ENCODE results near the gene GYPC. TPM values are rescaled to one million over a fixed set of nuclear protein-coding genes. Genes with fewer than 3 reads are reported as not detected.

The GYPC gene
- total RNA-seq, 1 experiment from 2014 or later, result 28.1 TPM

DNA sequence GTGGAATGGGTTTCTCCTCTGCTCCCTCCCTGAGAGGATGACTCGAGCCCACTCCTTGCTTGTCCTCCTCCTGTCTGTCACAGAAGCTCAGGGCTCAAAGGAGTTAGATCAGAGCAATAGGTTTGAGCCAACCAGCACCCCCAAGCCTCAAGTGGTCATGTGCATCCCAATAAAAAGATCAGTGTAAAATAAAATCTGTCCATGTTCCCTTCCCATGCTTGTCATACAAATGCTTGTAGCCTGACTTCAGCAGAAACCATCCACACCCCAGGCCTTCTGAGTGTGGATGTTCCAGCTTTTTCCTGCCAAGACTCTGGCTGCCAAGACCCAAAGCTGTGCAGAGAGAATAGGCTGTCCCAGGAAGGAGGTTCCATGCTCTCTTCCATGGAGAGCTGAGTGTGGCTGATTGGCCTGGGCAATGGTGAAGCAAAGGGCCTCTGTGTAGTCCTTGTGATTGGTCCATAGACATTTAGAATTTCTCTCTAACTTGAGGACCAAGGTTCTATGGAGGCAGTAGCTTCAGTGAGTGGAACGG, 67.4 kb downstream of the GYPC start:
- Mint-ChIP-seq H3K36me3 (peaks cover 8% of the 10 kb centered on the region), H3K9me3 (peaks cover 28% of the 10 kb centered on the region), H3K4me3 (no peak overlapping the region), H3K4me1 (0 out of 2 replicates have a peak, but pooled peaks cover 3% of the 10 kb centered on the region), H3K27me3 (ENCODE audit: low read depth) (no peaks in the 10 kb centered on the region; the same call in 1 of the 2 replicates), H3K27ac (no peak overlapping the region)
- ATAC-seq (no peak), DNase-seq (ENCODE audit: low spot score) (no peak)
- CTCF ChIA-PET, result no interaction called here
- TF ChIP-seq SP1 (CRISPR knock-in tag; conservative IDR thresholded peaks at IDR 0.05), result no peak
- no peak for TF ChIP-seq ZNF232 (CRISPR knock-in tag; IDR thresholded peaks at IDR 0.05)
- no peak for TF ChIP-seq ELF4 (CRISPR knock-in tag; IDR thresholded peaks at IDR 0.05; ENCODE audit: low read depth)
- TF ChIP-seq SOX15 (CRISPR knock-in tag; IDR thresholded peaks at IDR 0.05), result no peak
- TF ChIP-seq, protein P1, sequence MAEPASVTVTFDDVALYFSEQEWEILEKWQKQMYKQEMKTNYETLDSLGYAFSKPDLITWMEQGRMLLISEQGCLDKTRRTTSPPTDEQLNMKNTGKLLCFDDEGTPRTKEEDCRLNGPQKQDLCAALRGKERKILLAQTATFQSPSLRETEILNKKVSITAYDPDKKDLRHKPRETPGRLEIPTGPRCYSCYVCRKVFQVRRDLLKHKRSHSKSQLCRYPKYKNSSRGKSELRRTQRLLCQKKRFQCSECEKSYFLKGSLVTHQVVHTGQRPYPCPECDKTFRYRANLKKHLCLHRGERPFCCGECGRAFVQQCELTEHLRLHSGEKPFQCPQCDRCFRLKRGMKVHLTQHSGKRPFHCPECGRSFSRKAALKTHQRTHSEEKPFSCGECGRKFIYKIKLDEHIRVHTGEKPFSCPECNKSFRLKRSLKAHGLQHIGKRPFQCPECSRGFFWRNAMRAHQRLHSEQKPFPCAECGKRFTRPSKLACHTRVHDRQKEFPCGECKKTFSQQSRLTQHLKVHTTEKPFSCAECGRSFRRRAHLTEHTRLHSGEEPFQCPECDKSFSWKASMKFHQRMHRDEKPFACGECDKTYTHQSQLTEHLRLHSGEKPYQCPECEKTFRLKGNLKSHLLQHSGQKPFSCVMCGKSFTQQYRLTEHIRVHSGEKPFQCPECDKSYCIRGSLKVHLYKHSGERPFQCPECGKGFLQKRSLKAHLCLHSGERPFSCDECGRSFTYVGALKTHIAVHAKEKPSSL (CRISPR knock-in tag; conservative IDR thresholded peaks at IDR 0.05), result no peak
- TF ChIP-seq ZBTB21 (CRISPR knock-in tag; IDR thresholded peaks at IDR 0.05; ENCODE audit: borderline replicate concordance), result no peak
- TF ChIP-seq ZNF138 (CRISPR knock-in tag; conservative IDR thresholded peaks at IDR 0.05), result no peak
- TF ChIP-seq ERG (CRISPR knock-in tag; IDR thresholded peaks at IDR 0.05), result no peak
- no peak for TF ChIP-seq ESRRA (CRISPR knock-in tag; IDR thresholded peaks at IDR 0.05; ENCODE audit: borderline replicate concordance)
- TF ChIP-seq NR1H2 (CRISPR knock-in tag; IDR thresholded peaks at IDR 0.05), result no peak
- no peak for TF ChIP-seq MYBL2 (CRISPR knock-in tag; IDR thresholded peaks at IDR 0.05)
- TF ChIP-seq CDX4 (CRISPR knock-in tag; IDR thresholded peaks at IDR 0.05; ENCODE audit: borderline replicate concordance), result no peak
- no peak for TF ChIP-seq ZNF671 (CRISPR knock-in tag; IDR thresholded peaks at IDR 0.05)
- no peak for TF ChIP-seq RELA (CRISPR knock-in tag; IDR thresholded peaks at IDR 0.05; ENCODE audit: borderline replicate concordance)
- TF ChIP-seq ATF6 (CRISPR knock-in tag; IDR thresholded peaks at IDR 0.05), result no peak
- no peak for TF ChIP-seq PRDM15 (CRISPR knock-in tag; IDR thresholded peaks at IDR 0.05)
- no peak for TF ChIP-seq STAT6 (CRISPR knock-in tag; conservative IDR thresholded peaks at IDR 0.05; ENCODE audit: low read depth)
- no peak for TF ChIP-seq TEAD4 (CRISPR knock-in tag; IDR thresholded peaks at IDR 0.05)
- no peak for TF ChIP-seq HMGA2 (CRISPR knock-in tag; IDR thresholded peaks at IDR 0.05)
- no peak for TF ChIP-seq ZNF219 (CRISPR knock-in tag; IDR thresholded peaks at IDR 0.05; ENCODE audit: borderline replicate concordance)
- POLR2A ChIA-PET, result no interaction called here
